C4-2B (cell line): ENCODE measurements around the gene H1-8.
"Not testable (repeated sequence)": the region's sequence is repeated elsewhere in the genome, so short reads cannot be mapped to it uniquely, and the experiment has no call there.

Experiments
- ZFX ChIP-seq: fragments of 450-650 bp; IDR thresholded peaks from 2 replicates; pipeline ENCODE4 v1.6.1; 2017
- TF ChIP-seq, protein P1 (sequence below): fragments of 450-650 bp; conservative IDR thresholded peaks from 2 replicates; pipeline ENCODE4 v1.5.1; 2017; ENCODE audit warnings: mild to moderate bottlenecking

DNA sequence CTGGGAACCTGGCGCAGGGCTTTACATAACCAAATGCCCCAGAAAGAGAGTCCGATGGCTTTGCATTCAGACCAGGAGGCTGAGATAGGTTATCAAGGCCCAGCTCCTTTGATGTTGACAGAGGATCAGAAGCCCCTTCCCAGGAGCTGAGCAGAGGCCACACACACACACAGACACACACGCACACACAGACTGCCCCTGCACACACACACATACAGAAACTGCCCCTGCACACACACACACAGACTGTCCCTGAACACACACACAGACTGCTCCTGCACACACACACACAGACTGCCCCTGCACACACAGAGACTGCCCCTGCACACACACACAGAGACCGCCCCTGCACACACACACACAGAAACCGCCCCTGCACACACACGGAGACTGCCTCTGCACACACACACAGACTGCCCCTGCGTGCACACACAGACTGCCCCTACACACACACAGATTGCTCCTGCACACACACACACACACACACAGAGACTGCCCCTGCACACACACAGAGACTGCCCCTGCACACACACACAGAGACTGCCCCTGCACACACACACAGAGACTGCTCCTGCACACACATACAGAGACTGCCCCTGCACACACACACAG is 27.0 kb upstream of the H1-8 start:
- TF ChIP-seq, protein P1, sequence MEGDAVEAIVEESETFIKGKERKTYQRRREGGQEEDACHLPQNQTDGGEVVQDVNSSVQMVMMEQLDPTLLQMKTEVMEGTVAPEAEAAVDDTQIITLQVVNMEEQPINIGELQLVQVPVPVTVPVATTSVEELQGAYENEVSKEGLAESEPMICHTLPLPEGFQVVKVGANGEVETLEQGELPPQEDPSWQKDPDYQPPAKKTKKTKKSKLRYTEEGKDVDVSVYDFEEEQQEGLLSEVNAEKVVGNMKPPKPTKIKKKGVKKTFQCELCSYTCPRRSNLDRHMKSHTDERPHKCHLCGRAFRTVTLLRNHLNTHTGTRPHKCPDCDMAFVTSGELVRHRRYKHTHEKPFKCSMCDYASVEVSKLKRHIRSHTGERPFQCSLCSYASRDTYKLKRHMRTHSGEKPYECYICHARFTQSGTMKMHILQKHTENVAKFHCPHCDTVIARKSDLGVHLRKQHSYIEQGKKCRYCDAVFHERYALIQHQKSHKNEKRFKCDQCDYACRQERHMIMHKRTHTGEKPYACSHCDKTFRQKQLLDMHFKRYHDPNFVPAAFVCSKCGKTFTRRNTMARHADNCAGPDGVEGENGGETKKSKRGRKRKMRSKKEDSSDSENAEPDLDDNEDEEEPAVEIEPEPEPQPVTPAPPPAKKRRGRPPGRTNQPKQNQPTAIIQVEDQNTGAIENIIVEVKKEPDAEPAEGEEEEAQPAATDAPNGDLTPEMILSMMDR = not testable (repeated sequence)
- TF ChIP-seq ZFX = not testable (repeated sequence)
